Adipocyte (in vitro differentiated cells): ENCODE results near the gene ITSN1.

ENCODE experiments used
- DNase-seq: peaks from one replicate; pipeline ENCODE4 v3.0.0-alpha.2; 2015; ENCODE audit warnings: low read depth
- H3K27me3 ChIP-seq: replicated peaks from 2 replicates; pipeline ENCODE4 v1.7.0; 2013; ENCODE audit warnings: mild to moderate bottlenecking, low read length, moderate library complexity; ENCODE audit not compliant: control insufficient read depth, insufficient read depth
- H3K36me3 ChIP-seq: 2 replicates; pipeline ENCODE4 v1.7.0; 2013; ENCODE audit warnings: low read length, mild to moderate bottlenecking, moderate library complexity; ENCODE audit not compliant: control insufficient read depth, insufficient read depth, severe bottlenecking
- H3K4me1 ChIP-seq: 2 replicates; pipeline ENCODE4 v1.7.0; 2013; ENCODE audit warnings: mild to moderate bottlenecking, low read length, moderate library complexity; ENCODE audit not compliant: control insufficient read depth, insufficient read depth
- H3K4me3 ChIP-seq: 2 replicates; pipeline ENCODE4 v1.7.0; 2013; ENCODE audit warnings: mild to moderate bottlenecking, low read length, moderate library complexity
- H3K9ac ChIP-seq: 2 replicates; pipeline ENCODE4 v1.7.0; 2013; ENCODE audit warnings: mild to moderate bottlenecking, low read length, moderate library complexity
- H3K9me3 ChIP-seq: 2 replicates; pipeline ENCODE4 v1.7.0; 2013; ENCODE audit warnings: mild to moderate bottlenecking, low read length, moderate library complexity; ENCODE audit not compliant: control insufficient read depth

Gene ITSN1

DNA sequence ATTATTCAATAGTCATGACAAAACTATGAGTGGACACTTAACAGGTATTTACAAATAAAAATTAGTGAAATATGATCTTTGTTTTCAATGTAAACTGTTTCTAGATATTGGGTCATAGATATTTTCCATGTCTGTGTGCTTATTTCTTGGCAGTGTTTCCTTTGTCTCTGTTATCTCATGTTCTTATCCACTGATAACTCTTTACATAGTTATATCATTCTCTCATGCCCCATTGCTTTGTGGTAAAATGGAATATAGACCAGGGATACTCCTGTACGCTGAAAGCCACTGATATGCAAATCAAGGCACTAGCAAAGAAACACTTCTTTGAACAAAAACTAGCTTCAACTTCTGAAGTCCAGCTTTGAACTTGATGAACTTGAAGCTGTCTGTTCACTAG, 113.1 kb downstream of the ITSN1 start:
- DNase-seq: no peak
- Histone ChIP-seq H3K36me3 (peaks cover 52% of the 10 kb centered on the region), H3K9me3 (no peaks in the 10 kb centered on the region), H3K27me3 (no peaks in the 10 kb centered on the region), H3K4me1 (peaks cover 49% of the 10 kb centered on the region), H3K9ac (no peak overlapping the region), H3K4me3 (no peak overlapping the region)

DNA sequence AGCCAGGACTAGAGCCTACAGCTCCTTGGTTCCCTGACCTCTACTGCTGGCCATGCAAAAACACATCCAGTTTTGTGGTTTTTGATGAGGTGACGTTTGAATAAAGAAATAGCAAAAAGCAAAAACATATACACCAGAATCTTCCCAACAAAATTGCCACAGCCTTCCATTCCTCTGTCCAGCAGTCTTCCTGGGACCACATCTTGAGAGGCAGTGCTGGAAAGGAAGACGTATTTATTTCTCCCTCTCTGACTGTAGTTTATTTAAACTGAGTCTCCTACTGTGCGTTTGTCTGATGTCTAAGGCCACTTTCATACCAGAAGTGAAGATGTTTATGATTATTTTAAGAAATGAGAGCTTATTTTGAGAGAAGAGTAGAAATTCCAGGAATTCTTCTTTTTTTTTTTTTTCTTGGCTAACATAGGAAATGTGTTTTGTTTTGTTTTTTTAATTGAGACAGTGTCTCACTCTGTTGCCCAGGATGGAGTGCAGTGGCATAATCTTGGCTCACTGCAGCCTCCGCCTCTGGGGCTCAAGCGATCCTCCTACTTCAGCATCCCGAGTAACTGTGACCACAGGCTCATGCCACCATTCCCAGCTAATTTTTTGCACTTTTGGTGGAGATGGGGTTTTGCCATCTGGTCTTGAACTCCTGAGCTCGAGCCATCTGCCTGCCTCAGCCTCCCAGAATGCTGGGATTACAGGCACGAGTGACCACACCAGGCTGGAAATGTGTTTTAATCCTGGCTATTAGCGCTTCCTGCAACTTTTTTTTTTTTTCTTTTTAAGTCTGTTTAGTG, 118.5 kb downstream of the ITSN1 start:
- Histone ChIP-seq H3K27me3 (no peaks in the 10 kb centered on the region), H3K4me1 (peaks cover 60% of the 10 kb centered on the region), H3K9ac (peak overlapping the region; percentile 72), H3K4me3 (peak overlapping the region; percentile 51), H3K9me3 (no peaks in the 10 kb centered on the region), H3K36me3 (peaks cover 39% of the 10 kb centered on the region)
- peak; percentile 69 for DNase-seq

DNA sequence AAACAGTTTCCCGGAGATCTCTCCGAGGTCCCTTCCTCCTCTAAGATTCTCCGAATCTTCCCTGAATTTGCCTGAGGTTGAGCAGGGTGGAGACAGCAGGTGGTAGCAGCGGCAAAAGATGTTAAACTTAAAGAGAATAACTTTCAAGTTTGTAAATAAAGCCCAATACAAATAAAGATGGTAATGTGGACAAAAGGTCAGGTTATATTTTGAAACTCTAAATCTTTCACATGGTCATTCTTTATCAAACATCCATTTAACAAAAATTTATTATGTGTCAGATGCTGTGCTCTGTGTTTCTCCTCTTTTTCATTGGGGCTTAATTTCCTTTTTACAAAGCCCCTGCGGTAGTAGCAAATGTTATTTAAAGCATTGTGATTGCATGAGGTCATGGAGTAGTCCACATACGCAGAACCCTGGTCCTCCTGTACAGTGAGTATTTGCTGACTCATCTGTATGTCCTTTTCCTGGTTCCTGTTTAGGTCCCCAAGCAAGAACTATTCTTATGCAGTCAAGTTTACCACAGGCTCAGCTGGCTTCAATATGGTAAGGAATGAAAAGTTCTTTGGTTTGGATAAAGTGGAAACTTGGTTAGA, 119.2 kb downstream of the ITSN1 start:
- H3K4me3 ChIP-seq: peak overlapping the region; percentile 51
- H3K9me3 ChIP-seq: no peaks in the 10 kb centered on the region
- peak; percentile 94 for DNase-seq
- peaks cover 60% of the 10 kb centered on the region for H3K4me1 ChIP-seq
- no peaks in the 10 kb centered on the region for H3K27me3 ChIP-seq
- H3K9ac ChIP-seq: peak overlapping the region; percentile 72
- H3K36me3 ChIP-seq: peaks cover 42% of the 10 kb centered on the region

DNA sequence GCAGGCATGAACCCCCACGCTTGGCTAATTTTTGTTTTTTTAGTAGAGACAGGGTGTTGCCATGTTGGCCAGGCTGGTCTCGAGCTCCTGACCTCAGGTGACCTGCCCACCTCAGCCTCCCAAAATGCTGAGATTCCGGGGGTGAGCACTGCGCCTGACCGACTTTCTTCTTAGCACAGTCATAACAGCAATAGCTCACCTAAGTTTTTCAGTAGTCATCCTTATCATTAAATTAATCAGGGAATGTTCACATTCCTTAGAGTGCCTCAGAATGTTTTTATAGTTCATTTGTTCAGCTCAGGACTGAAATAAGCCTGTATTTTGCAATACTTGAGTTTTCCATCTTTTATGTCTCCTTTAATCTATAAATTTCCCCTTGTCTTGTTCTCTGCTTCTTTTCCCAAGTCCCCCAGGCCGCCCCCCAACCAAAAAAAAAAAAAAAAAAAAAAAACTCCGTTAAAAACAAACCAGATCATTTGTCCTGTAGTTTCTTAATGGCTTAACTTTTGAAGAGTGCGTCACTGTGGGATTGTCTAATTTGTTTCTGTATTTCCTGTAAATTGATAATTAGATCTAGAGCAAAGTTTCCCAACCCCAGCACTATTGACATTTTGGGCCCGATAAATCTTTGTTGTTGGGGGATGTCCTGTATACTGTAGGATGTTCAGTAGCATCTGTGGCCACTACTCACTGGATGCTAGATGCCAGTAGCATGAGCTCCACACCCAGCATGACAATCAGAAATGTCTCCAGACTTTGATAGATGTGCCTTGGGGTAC, 120.7 kb downstream of the ITSN1 start:
- no peaks in the 10 kb centered on the region for H3K9me3 ChIP-seq
- H3K4me3 ChIP-seq: peak overlapping the region; percentile 39
- peak; percentile 70 for DNase-seq
- H3K9ac ChIP-seq: peak overlapping the region; percentile 22
- H3K36me3 ChIP-seq: peaks cover 44% of the 10 kb centered on the region
- H3K27me3 ChIP-seq: no peaks in the 10 kb centered on the region
- peaks cover 69% of the 10 kb centered on the region for H3K4me1 ChIP-seq

DNA sequence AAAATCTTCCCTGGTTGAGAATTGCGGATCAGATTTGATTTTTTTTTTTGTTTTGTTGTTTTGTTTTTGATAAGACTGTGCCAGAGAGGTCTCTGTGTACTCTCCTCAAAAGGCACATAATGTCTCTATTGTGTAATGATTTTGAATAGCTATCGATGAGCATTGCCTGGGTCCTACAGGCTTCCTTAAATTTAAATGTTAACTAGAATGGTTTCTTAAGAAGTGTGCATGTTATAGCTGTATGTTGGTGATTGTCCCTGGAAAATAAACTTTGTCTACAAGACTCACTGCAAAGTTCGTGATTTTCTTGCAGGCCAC, 121.2 kb downstream of the ITSN1 start:
- H3K4me1 ChIP-seq: peaks cover 65% of the 10 kb centered on the region
- no peaks in the 10 kb centered on the region for H3K9me3 ChIP-seq
- H3K4me3 ChIP-seq: peak overlapping the region; percentile 39
- DNase-seq: no peak
- no peaks in the 10 kb centered on the region for H3K27me3 ChIP-seq
- H3K36me3 ChIP-seq: peaks cover 43% of the 10 kb centered on the region
- peak overlapping the region; percentile 22 for H3K9ac ChIP-seq

DNA sequence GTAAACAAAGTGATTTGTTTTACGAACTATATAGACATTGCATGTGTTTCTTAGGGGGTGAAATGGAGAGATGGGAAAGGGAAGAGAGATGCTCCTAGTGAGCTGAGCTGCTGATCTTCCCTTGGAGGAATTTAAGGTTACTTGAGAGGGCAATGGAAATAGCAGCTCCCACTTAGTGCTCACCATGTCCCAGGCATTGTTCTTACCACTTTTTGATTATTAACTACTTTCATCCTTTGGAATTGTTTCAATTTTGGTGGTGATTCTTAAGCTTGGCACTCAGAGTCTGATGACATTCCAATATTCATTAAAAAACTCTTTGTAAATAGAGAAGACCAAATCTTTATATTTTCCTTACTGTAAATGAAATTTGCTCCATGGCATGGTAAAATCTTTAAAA, 124.9 kb downstream of the ITSN1 start:
- H3K9me3 ChIP-seq: no peaks in the 10 kb centered on the region
- H3K27me3 ChIP-seq: no peaks in the 10 kb centered on the region
- H3K36me3 ChIP-seq: peaks cover 61% of the 10 kb centered on the region
- H3K9ac ChIP-seq: no peak overlapping the region
- no peak overlapping the region for H3K4me3 ChIP-seq
- no peak for DNase-seq
- peaks cover 35% of the 10 kb centered on the region for H3K4me1 ChIP-seq

DNA sequence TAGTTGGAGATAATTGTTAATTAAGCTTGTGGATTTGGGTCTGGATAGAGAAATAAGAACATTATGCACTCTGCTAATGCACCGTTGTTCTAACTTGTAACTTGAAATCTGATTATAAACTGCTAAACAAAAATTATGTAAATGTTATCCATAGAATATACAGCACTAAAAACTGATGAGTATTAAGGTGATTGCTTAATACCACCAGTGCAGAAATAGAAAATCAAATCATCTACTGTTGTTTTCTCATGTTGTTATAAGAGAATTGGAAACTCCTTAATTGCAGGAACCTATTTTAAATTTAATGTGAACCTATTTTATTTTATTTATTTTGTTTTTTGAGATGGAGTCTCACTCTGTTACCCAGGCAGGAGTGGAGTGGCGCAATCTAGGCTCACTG, 125.7 kb downstream of the ITSN1 start:
- peaks cover 67% of the 10 kb centered on the region for H3K36me3 ChIP-seq

DNA sequence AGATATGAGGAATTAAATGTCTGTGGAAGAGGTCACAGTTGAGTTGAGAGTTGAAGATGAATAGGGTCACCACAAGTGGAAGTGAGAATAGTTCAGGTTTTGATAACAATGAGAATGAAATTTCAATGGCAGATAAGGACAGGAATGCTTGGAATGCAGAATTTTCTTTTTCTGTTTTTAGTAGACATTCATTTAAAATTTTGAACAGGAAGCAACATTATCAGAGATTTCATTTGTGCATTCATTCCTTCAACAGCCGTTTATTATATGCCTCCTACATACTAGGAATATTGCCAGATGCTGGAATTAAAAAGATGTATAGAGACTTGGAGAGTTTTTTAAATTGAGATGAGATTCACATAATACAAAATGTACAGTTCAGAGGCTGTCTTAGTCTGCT, 126.8 kb downstream of the ITSN1 start:
- Histone ChIP-seq H3K9me3 (no peaks in the 10 kb centered on the region), H3K4me3 (no peak overlapping the region), H3K4me1 (peaks cover 17% of the 10 kb centered on the region), H3K36me3 (peaks cover 76% of the 10 kb centered on the region), H3K9ac (no peak overlapping the region), H3K27me3 (no peaks in the 10 kb centered on the region)
- DNase-seq: no peak

More for the DNA sequence above, 125.7 kb downstream of the ITSN1 start:
- peaks cover 28% of the 10 kb centered on the region for H3K4me1 ChIP-seq
- H3K4me3 ChIP-seq: no peak overlapping the region
- H3K27me3 ChIP-seq: no peaks in the 10 kb centered on the region
- H3K9me3 ChIP-seq: no peaks in the 10 kb centered on the region
- H3K9ac ChIP-seq: peak overlapping the region; percentile 25
- DNase-seq: no peak

DNA sequence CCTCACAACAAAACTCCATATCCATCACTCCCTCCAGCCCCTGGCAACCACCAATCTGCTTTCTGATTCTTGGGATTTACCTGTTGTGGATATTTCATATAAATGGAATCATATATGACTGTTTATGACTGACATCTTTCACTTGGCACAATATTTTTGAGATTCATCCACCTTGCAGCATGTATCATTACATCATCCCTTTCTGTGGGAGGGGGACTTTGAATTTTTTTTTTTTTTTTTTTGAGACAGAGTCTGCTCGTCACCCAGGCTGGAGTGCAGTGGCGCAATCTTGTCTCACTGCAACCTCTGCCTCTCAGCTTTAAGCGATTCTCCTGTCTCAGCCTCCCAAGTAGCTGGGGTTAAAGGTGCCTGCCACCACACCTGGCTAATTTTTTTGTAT, 128.2 kb downstream of the ITSN1 start:
- H3K9ac ChIP-seq: no peak overlapping the region
- peaks cover 13% of the 10 kb centered on the region for H3K4me1 ChIP-seq
- no peaks in the 10 kb centered on the region for H3K27me3 ChIP-seq
- no peak overlapping the region for H3K4me3 ChIP-seq
- no peak for DNase-seq
- no peaks in the 10 kb centered on the region for H3K9me3 ChIP-seq
- H3K36me3 ChIP-seq: peaks cover 82% of the 10 kb centered on the region

DNA sequence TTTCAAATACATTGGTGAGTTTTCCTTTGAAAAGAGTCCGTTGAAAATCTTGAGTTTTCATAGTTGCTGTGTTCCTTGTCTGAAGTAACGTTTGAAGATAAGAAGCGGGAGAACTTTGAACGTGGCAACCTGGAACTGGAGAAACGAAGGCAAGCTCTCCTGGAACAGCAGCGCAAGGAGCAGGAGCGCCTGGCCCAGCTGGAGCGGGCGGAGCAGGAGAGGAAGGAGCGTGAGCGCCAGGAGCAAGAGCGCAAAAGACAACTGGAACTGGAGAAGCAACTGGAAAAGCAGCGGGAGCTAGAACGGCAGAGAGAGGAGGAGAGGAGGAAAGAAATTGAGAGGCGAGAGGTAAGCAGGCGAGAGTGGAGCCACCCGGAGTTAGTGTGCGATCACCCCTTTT, 129.7 kb downstream of the ITSN1 start:
- Histone ChIP-seq H3K4me3 (no peak overlapping the region), H3K9ac (no peak overlapping the region), H3K36me3 (peaks cover 80% of the 10 kb centered on the region), H3K4me1 (peaks cover 13% of the 10 kb centered on the region), H3K9me3 (no peaks in the 10 kb centered on the region), H3K27me3 (no peaks in the 10 kb centered on the region)
- no peak for DNase-seq

DNA sequence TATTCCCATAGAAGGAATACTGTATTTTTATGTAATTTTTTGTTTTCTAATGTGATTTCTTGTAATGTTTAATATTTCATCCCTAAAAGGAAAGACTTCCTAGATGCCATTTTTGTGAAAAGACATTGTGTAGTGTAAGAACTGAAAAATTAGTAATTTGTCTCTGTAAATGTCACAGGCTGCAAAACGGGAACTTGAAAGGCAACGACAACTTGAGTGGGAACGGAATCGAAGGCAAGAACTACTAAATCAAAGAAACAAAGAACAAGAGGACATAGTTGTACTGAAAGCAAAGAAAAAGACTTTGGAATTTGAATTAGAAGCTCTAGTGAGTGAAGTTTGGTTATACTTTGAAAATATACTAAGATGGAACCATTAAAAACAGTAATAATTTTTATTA, 132.2 kb downstream of the ITSN1 start:
- no peak for DNase-seq
- Histone ChIP-seq H3K9me3 (no peaks in the 10 kb centered on the region), H3K4me3 (no peak overlapping the region), H3K9ac (no peak overlapping the region), H3K4me1 (no peaks in the 10 kb centered on the region), H3K36me3 (peaks cover 71% of the 10 kb centered on the region), H3K27me3 (no peaks in the 10 kb centered on the region)
